Measurements from ENCODE around the gene TLCD2.

GRCh38 chr17:1736348-1737281 is 26.4 kb upstream of the TLCD2 start:
- no peak for TF ChIP-seq CTCF (IDR thresholded peaks at IDR 0.05)
- peak; percentile 28 for TF ChIP-seq POLR2A (IDR thresholded peaks at IDR 0.05)
